Stromal cell of bone marrow (primary cell): Measurements from ENCODE around the gene CYFIP2.
A peak's percentile ranks its signal among the peaks of the same experiment; 100 is the strongest.

Source experiments
- DNase-seq: peaks from one replicate; pipeline ENCODE4 v3.0.0-alpha.2; 2012; ENCODE audit warnings: low read depth

Gene CYFIP2

GRCh38 chr5:157358871-157359270 is 92.9 kb downstream of the CYFIP2 start:
- DNase-seq: no peak

GRCh38 chr5:157359356-157360055 is 93.6 kb downstream of the CYFIP2 start:
- DNase-seq: no peak

GRCh38 chr5:157362012-157362411 is 96.1 kb downstream of the CYFIP2 start:
- no peak for DNase-seq

GRCh38 chr5:157362502-157362901 is 96.6 kb downstream of the CYFIP2 start:
- no peak for DNase-seq

- no peak for DNase-seq
These were observed 97.1 kb downstream of the CYFIP2 start for GRCh38 chr5:157362982-157363381.

GRCh38 chr5:157365732-157366131 is 99.8 kb downstream of the CYFIP2 start:
- no peak for DNase-seq

GRCh38 chr5:157366741-157367674 is 101.1 kb downstream of the CYFIP2 start:
- DNase-seq: peak; percentile 64

- DNase-seq: no peak
These were observed 103.6 kb downstream of the CYFIP2 start for GRCh38 chr5:157369507-157369906.

GRCh38 chr5:157370967-157371366 is 105.0 kb downstream of the CYFIP2 start:
- no peak for DNase-seq

GRCh38 chr5:157371655-157372471 is 105.9 kb downstream of the CYFIP2 start:
- no peak for DNase-seq

- no peak for DNase-seq
These were observed 106.5 kb downstream of the CYFIP2 start for GRCh38 chr5:157372472-157372822.

GRCh38 chr5:157378509-157378908 is 112.6 kb downstream of the CYFIP2 start:
- DNase-seq: no peak

- DNase-seq: no peak
These were observed 114.1 kb downstream of the CYFIP2 start for GRCh38 chr5:157379983-157380382.

GRCh38 chr5:157381746-157382145 is 115.8 kb downstream of the CYFIP2 start:
- DNase-seq: no peak

GRCh38 chr5:157382996-157383800 is 117.3 kb downstream of the CYFIP2 start:
- no peak for DNase-seq

GRCh38 chr5:157384971-157385709 is 119.2 kb downstream of the CYFIP2 start:
- peak; percentile 96 for DNase-seq

GRCh38 chr5:157387041-157387563 is 121.2 kb downstream of the CYFIP2 start:
- DNase-seq: no peak

- peak; percentile 98 for DNase-seq
These were observed 121.8 kb downstream of the CYFIP2 start for GRCh38 chr5:157387683-157388093.

GRCh38 chr5:157388111-157388710 is 122.3 kb downstream of the CYFIP2 start:
- no peak for DNase-seq

- no peak for DNase-seq
These were observed 123.2 kb downstream of the CYFIP2 start for GRCh38 chr5:157389103-157389502.
